Dermis microvascular lymphatic vessel endothelial cell (primary cell): ENCODE results near the gene ZFYVE27. TPM values are rescaled to one million over a fixed set of nuclear protein-coding genes. Genes with fewer than 3 reads are reported as not detected.

ENCODE experiments used
- DNase-seq, 2 donors: peaks; one replicate each; pipeline versions ENCODE4 v3.0.0 to v3.0.0-alpha.2; 2010; ENCODE audit warnings: low read depth in 2 of 2
- total RNA-seq: library from RNA; depleted of rRNA; stranded (reverse); fragments of >200 nt; gene quantifications from 2 replicates; pipeline ENCODE4 v1.2.1, GENCODE V29; 2014

ZFYVE27 gene
- total RNA-seq, 1 donor from 2014 or later = 10.0 TPM

DNA sequence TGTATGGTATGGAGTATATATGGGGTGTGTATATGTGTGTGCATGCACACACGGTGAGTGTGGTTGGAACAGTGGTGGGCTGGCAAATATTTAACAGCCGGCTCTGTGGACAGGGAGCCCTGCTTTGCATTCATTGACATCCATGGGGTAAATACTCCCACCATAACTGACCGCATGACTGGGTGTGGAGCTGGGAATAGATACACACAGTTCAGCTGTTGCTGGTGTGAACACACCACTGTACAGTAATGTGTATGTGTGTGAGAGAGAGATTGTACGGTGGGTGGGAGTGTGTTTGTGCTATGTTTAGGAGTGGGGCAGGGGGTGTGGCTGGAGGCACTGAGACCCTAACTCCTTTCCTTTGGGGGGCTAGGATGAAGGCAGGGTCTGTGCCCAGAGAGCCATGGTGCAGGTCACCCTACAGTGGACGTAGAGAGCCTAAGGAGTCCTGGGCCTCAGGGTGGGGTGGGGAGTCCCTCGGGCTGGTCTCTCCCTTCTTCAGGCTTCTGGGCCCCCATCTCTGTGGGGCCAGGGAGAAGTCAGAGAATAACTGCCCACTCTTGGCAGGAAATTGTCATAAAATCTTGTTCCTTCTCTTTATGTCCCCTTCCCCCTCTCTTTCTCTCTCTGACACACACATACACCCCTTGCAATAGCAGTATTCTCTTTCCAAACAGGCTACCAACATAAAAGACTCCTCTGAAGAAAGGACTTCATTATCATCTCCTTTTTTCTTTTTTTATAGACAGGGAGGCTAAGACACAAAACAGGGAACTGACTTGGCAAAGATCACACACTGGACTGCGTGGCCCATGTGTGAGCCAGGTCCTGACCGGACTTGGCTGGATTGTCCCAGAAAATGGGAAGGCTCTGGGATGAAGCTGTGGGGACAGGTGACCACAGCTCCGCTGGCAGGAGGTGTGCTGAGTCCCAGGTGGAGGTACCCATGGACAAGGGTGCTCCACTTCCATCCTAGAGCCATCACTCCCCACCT, 31.7 kb downstream of the ZFYVE27 start:
- no peak for DNase-seq

DNA sequence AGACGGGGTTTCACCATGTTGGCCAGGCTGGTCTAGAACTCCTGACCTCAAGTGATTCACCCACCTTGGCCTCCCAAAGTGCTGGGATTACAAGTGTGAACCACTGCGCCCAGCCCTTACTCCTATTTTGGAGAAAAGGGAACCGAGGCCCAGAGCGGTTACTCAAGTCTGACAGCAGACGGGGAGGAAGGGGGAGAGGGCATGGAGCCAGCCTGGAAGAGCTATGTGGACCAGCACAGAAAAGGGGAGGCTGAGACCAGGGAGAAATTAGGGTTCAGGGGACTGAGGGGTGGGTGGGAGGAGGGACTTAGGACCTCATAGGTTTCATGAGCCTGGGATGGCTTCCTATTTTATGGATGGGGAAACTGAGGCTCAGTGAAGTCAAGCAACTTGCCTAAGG, 33.3 kb downstream of the ZFYVE27 start:
- no peak for DNase-seq

DNA sequence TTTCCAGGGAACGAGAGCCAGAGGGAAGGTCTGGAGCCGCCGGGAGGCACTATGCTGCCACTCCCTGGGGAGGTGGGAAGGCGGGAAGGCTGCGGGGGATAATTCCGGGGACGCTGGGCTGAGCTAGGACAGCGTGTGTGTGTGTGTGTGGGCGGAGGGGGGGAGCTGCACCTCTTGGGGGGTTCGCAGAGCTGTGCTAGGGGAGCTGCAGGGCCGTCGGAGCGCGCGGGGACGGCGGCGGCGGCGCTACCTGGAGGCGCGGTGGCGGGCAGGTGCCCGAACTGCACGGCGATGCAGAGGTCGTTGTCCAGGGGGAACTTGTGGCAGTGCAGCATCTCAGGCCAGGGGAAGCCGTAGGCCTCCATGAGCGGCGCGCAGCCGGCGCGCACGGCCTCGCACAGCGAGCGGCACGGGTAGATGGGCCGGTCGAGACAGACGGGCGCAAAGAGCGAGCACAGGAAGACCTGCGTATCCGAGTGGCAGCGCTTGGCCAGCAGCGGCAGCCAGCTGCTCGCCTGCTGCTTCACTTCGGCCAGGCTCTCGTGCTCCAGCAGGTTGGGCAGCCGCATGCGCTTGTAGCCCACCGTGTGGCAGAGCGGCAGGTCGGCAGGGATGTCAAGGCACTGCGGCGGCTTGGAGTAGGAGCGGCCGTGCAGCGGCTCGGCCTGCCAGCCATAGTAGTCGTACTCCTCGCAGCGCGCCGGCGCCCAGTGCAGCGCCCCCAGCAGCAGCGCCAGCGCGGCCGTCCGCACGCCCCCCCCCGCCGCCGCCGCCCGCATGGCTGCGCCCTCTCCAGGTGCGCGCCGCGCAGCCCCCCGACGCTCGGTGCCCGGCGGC, 34.3 kb downstream of the ZFYVE27 start:
- DNase-seq = peak in 1 of 2 donors; percentile 36

DNA sequence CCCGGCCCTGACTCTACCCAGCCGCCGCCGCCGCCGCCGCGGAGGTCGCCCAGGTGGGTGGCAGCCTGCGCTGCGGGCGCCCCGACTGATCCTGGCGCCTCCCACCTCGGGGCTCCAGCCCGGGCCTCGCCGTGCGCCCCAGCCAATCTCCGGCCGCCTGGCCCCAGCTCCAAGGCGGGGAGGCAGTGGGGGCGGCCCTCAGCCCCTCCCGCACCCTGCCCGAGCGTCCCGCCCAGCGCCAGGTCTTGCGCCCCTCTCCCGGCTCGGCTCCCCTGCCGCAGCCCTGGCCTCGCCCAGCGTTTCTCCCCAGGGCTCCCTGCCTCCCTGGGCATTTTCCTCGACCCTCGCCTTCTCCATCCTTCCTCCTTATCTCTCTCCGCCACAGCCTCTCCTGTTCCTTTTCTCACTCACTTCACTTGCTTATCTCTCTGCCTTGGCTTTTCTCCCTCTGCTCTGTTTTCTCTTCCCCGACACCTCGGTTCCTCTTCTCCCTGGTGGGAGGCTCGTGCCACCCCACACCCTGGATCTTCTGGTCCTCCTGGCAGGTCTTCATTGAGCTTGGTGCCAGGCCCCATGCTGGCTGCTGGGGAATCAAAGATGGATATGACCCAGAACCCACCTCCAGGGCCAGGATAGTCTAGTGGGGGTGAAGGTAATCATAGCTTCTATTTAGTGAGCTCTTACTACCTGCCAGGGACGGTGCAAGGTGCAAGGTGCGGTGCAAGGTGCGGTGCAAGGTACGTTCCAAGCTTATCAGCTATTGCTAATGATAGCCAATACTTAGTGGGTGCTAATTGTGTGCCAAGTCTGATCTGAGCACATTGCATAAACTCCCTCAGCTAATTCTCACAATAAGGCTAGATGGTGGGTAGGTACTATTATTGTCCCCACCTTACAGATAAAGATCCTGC, 35.2 kb downstream of the ZFYVE27 start, which contains the start of gene SFRP5:
Gene SFRP5 (minus strand): TSS at position 87 of the 911 bp plus-strand sequence. CDS start 166 bp downstream, outside the sequence.
- no peak for DNase-seq

DNA sequence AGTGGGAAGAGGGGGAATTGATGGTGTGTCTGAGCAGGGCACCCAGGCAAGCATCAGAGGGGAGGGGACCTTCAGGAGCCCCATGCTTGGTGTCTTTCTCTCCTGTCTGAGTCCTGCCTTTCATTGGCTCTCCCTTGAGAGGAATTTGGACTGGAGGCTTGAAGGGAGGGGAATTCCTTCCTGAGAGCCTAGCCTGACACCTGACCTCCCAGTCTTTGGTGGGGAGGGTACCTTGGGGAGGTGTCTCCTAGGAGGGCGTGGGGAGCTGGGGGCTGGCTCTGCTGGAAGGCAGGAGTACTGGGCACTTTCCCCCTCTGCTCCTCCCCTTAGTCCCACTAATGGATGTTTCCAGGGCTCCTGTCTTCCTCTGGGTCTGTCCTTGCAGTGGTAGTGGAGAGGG, 36.2 kb downstream of the ZFYVE27 start:
- DNase-seq = no peak

DNA sequence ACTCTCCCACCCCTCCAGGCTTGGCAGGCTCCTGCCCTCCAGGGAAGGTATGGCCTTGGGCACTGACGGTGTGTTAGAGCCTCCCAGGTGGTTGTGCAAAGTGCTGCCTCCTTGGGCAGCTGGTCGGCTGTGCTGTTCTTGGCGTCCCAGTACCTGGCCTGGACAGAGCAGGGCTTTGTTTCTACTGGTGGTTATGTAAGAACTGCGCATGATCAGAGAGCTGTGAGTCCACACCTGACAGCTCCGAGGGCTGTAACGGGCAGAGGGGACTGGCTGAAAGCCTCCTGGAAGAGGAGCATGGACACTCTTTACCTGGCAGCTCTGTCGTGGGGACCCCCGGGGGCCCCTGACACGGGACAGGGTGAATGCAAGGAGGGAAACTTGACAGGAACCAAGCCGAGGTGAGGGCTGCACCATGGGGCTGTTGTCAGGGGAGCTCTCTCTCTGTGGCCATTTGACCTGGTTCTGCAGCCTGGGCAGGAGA, 37.9 kb downstream of the ZFYVE27 start:
- no peak for DNase-seq

DNA sequence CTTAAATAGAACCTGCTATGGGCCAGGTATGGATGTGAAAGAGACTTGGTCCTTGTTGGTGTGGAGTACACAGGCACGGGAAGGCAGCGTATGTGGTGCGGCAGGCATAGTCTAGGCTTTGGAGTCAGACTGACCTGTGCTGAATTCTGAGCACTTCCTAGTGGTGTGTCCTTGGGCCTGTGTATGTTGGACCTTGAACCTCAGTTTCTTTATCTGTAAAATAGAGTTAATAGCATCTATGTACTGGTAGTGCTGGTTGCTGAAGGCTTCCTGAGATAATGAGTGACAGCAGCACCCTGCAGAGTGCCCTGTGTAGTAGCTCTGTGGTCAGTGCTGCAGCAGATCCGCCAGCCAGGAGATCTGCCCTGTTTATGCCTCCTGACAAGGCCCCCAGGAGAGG, 40.2 kb downstream of the ZFYVE27 start:
- no peak for DNase-seq

DNA sequence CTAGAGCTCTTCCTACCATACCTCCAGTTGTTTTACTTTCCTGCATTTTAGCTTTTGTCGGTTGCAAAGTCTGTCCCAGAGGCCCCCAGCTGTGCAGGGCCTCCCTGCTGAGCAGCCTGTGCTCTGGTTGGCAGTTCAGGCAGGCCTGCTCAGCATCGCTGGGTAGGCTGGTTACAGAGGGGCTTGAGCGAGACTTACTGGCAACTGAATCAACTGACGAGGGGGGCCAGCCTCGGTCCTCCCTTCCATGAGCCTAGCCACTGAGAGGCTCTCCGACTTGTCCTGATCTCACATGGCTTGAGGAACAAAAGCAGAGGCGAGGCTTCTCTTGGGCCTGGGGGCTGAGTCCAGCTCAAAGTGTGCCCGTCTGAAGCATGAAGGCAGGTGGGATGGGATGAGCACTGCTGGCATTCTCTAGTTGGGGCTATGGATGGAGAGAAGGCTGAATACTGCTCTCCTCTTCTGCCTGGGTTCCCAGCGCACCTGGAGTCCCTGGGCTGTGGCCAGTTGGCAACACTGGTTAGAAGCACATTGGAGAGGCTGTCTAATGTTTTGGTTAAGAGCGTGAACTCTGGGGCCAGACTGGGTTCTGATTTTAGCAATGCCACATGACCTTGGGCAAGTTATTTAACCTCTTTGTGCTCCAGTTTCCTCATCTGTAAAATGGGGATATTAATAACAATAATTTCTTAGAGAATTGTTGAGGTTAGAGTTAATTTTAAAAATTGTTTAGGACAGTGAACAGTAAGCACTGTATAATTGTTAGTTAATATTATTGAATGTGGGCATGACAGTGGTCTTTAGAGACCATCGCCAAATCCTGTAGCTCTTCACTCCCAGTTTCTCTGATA, 41.7 kb downstream of the ZFYVE27 start:
- DNase-seq = no peak

DNA sequence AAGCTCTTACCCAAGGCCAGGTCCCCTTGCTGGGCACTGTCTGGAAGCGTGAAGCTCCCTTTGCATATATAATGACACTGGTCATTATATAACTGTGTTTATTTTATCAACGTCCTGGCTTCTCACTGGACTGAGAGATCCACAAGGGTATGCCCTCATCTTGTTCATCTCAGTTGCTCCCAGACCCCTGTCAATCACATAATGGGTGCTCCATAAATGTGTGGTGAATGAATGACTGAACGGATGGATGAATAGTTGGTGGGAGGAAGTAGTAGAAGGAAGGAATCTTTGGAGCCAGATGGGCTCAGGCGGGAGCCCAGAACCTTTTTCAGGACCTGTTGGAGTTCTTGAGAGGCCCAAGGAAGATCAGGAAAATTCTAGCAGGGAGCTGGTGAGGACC, 42.6 kb downstream of the ZFYVE27 start:
- no peak for DNase-seq

DNA sequence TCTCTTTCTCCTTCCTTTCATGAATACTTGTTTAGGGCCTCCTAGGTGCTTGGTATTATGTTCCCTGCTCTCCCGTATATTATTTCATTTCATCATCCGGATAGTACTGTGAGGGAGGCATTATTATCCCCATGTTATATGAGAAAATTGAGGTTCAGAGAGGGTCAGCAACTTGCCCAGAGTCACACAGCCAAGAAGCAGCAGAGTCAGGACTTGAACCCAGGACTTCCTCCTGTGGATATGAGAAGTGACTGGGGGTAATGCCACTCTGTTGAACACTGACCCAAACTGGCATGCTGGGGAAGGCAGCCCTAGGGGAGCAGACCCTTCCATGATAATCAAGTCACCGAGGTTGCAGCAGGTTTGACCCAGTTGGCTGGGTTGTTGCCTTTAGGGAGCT, 43.0 kb downstream of the ZFYVE27 start:
- no peak for DNase-seq

DNA sequence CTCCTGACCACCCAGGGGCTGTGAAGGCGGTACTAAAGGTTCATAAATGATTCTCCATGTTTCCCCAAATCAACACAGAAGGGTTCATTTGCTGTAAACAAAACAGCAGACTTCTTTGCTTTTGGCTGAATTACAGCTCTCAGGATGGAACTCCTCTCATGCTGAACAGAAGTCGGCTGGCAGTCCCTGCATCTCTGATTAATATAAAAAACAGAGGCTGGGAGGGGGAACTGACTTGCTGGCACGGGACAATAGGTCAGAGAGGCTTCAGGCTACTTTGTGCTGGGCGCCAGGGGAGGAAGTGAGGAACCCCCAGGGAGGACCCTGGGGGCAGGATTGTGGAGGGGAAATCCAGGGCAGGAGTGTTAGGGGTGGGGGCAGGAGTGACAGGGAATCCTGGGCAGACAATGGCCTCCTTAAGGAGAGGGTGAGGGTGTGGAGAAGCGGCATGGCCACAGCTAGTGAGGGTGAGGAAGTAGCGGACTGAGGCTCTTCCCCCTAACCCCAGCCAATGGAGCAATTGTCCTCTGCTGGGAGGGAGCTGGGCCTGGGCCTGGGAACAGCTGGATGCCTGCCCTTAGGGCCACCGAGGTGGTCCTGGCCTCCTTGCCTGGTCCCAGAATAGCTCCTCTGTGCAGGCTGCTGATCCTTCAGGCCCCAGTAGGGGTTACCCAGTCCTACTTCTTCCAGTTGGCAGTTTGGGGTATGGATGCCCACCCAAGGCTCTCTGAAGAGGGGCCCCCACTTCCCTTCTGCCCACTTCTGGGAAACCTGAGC, 44.1 kb downstream of the ZFYVE27 start:
- DNase-seq = no peak

DNA sequence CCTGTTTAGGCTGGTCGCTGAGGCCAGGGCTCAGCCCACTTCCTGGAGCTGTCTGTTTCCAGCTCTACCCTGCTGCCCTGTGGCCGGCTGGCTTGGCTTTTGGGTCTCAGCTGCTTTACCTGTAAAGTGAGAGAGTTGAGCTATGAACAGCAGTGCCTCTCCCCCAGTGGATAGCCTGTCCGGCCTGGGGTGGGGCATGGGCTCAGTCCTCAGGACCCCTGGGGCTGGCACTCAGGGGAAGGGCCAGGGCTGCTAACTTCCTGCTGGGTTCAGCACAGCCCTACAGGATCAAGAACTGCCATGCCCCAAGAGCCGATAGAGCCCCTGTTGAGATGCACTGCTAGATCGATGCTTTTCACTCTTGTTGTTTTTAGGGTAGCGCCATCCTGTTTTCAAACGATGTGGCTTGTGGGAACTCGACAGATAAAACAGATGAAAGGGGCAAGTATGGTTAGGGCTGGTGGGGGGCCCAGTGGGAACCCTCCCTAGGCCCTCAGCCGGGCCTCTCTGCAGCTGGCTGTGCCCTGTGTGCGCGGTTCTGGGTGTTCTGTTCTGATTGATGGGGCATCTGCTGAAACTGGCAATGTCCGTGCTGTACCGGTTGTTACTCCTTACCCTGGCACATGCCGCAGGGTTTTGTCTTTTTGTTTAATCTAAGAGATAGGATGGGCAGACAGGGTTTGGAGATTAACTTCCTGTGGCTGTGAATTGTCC, 44.8 kb downstream of the ZFYVE27 start:
- DNase-seq = no peak

DNA sequence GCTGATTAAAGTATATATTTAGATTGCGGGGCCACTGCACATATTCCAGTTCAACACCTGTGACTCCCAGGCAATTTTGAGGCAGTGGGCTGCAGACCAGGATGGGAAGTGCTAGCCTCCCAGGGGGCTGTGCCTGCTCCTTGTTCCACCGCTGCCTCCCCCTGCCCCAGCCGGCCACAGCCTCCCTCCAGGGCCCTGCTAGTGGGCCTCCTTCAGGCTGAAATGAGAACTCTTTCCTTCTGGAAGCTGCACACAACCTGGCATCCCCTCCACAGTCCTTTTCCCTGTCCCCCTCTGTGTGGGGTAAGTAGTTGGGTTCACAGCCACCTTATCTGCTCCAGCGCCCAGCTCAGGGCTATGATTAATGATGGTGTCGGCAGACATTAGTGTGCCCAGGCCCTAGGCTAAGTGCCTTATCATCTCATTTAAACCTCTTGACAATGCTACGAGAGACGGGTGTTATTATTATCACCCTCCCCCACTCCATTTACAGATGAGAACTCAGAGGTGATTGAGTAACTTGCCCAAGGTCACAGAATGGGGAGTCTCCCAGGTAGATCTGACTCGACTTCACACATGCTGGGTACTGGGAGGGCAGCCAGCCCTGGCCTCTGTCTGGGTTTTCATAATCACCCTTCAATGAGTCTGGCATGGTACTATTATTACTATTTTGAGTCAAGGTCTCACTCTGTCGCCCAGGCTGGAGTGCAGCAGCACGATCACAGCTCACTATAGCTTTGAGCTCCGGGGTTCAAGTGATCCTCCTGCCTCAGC, 45.7 kb downstream of the ZFYVE27 start:
- DNase-seq = no peak

DNA sequence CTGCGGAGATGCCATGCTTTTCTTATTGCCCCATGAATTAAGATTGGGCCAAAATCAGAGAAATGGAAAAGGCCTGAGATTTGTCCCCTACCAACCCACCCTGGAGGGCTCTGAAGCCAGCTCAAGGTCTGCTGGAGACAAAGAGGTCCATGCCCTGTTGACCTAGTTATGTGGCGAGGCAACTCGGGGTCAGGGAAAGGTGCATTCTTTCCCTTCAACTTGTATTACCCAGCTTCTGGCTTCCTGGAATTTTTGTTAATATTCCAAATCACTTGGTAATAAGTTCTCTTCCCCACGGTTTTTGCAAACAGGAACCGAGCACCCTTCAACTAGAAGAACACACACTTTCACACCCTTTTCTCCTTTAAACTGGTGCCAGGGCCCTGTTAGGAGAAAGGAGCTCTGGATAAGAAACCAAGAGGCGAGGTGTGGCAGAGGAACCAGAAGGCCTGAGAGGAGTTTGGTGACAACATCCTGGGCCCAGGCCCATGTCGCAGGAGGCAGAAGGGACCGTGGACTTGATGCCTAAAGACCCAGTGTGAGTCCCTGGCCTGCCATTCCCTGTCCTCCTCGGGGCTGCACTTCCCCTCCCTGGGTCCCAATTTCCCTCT, 47.4 kb downstream of the ZFYVE27 start:
- DNase-seq = no peak

DNA sequence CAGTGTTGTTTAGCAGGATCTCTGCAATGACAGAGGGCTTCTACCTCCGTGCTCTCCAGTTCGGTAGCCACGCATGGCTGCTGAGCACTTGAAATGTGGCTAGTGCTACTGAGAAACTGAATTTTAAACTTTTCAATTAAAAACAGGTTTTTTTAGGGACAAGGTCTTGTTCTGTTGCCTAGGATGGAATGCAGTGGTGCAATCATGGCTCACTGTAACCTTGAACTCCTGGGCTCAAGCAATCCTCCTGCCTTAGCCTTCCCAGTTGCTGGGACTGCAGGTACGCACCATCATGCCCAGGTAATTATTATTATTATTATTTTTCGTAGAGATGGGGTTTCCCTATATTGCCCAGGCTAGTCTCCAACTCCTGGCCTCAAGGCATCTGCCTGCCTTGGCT, 48.3 kb downstream of the ZFYVE27 start:
- DNase-seq = no peak

DNA sequence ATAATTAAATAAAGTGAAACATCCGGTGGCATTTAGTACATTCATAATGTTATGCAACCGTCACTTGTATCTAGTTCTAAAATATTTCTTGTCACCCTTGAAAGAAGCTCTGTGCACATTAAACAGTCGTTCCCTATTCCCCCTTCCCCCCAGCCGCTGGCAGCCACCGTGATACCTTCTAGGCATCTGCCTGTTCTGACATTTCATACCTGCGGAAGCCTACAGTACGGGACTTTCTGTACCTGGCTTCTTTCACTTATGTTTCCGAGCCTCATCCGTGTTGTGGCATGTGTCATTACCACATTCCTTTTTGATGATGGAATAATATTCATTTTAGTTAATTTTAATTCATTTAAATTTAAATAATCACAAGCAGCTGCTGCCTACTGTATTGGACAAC, 48.8 kb downstream of the ZFYVE27 start:
- DNase-seq = no peak
